Stimulated activated CD4-positive, alpha-beta T cell treated with anti-CD3 and anti-CD28 coated beads, TNF-alpha, amount 100 ng/mL, for 4 hours (primary cell): ENCODE data around the gene PIM3.
A peak's percentile ranks its signal among the peaks of the same experiment; 100 is the strongest.
"Not testable (repeated sequence)": the region's sequence is repeated elsewhere in the genome, so short reads cannot be mapped to it uniquely, and the experiment has no call there.

Experiments
- DNase-seq, 3 experiments: peaks; one replicate each; pipeline ENCODE4 v3.0.0-alpha.2; 2020; ENCODE audit warnings: low read depth in 3 of 3

PIM3 gene

DNA sequence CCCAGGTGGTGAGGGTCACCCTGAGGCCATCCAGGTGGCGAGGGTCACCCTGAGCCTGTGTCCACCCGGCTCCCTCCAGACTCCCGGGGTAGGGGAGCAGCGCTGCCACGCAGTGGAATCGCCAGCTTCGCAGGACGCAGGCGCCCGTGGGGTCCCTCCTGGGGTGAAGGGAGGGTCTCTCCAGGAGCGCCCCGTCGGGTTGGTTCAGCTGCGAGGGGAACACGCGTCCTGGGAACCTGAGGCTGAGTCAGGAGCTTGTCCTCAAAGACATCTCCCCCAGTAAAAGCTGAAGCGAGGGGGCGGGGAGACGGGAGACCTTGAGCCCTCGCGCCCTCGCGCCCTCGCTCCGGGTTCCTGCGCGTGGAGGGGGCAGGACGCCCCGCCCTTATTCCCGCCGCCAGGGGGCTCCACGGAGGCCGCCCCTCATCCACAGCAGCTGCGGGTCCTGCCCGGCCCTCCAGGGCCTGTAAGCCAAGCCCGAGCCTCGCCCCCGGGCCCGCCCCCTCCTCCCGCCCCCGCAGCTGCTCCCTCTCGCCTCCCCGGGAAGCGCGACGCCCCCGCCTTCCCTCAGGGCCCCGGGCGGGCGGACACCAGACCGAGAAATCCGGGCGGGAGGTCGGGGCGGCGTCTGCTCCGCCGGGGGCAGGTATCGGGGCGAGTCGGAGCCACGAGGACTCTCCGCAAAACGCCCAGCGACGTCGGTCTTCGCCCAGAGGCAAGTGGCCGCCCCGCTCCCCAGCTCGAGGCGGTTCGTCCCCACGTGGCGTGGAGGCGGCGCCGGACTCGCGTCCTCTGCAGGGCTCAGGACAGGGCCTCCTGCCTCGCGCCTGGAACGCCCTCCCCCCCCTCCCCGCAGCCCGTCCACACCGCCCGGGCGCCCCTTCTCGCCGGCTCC is 22.8 kb downstream of the PIM3 start:
- DNase-seq = peak in 1 of 3 experiments; percentile 42

DNA sequence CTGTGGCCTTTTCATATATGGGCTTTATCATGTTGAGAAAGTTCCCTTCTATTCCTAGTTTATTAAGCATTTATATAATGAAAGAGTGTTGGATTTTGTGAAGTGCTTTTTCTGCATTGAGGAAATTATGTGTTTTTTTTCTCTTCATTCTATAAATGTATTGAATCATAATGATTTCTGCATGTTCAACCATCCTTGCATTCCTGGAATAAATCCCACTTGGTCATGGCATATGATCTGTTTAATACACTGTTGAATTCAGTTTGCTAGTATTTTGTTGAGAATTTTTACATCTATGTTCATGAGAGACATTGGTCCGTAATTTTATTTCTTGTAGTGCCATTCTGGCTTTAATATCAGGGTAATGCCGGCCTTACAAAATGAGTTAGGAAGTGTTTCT is 25.8 kb downstream of the PIM3 start:
- DNase-seq = no peak

DNA sequence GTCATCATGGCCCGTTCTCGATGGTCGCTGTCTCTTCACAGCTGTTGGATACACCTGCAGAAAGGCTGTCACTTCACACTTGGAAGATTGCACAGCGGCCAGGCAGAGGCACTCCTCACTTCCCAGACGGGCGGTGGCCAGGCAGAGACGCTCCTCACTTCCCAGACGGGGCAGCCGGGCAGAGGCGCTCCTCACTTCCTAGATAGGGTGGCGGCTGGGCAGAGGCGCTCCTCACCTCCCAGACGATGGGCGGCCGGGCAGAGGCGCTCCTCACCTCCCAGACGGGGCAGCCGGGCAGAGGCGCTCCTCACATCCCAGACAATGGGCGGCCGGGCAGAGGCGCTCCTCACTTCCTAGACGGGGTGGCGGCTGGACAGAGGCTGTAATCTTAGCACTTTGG is 29.3 kb downstream of the PIM3 start:
- DNase-seq = not testable (repeated sequence)

DNA sequence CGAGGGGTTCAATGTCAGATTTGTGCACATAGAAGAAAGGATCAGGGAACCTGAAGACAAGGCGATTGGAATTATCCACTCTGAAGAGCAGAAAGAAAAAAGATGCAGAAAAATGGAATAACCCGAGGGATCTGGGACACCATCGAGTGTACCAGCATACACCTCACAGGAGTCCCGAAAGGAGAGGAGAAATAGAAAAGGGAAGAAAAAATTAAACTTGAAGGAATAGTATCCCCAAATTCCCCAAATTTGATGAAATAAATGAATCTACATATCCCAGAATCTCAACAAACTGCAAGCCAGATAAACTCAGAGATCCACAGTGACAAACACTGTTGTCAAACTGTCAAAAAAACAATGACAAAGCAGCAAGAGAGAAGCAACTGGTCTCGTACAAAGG is 30.6 kb downstream of the PIM3 start:
- no peak for DNase-seq

DNA sequence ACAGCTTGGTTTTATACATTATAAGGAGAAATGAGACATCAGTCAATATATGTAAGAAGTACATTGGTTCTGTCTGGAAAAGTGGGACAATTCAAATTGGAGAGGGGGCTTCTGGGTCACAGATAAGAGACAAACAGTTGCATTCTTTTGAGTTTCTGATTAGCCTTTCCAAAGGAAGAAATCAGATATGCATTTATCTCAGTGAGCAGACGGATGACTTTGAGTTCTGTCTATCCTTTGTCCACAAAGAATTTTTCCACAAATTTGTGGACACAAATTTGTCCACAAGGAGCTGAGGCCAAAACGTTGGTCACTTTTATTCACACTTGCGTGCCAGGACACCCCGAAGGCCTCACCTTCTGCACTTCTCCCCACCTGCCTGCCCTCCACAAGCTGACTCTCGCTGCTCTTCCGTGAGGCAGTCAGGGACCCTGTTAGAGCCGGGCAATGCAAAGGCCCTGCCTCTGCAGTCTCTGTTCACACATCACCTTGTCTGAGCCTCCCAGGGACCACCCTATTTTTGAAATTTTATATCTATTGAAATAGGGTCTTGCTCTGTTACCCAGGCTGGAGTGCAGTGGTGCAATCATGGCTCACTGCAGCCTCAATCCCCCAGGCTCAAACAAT is 31.4 kb downstream of the PIM3 start:
- no peak for DNase-seq

DNA sequence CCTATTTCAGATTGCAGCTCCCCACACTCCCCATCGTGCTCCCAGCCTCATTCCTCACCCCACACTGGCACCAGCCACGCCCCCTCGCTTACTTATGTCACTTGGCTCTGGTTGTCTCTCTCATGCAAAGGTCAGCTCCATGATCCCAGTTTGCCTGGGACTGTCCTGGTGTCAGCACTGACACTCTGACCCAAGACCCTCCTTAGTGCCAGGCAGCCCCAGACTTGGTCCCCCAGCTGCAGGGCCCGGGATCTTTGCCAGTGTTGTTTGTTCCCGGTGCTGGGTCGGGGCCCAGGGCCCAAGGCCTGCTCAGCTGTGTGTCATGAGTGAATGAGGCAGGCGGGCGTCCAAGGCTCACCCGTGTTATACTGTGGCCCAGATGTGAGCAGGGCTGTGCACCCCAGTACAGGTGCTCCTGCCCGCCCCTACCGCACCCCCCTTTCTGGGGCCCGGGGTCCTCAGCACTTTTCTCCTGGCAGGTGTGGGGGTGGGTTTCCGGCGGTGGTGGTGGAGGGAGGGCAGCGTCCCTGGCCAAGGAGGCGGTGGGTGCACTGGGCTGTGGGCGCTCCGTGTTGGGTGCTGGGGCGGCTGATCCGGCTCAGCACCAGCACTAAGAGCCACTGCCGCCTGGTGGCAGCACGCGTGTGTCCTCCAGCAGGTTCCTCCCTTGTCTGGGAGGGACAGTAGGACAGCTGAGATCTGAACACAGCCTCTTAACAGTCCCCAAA is 32.5 kb downstream of the PIM3 start:
- DNase-seq = peak; percentile 54 to 60 (median 59)

DNA sequence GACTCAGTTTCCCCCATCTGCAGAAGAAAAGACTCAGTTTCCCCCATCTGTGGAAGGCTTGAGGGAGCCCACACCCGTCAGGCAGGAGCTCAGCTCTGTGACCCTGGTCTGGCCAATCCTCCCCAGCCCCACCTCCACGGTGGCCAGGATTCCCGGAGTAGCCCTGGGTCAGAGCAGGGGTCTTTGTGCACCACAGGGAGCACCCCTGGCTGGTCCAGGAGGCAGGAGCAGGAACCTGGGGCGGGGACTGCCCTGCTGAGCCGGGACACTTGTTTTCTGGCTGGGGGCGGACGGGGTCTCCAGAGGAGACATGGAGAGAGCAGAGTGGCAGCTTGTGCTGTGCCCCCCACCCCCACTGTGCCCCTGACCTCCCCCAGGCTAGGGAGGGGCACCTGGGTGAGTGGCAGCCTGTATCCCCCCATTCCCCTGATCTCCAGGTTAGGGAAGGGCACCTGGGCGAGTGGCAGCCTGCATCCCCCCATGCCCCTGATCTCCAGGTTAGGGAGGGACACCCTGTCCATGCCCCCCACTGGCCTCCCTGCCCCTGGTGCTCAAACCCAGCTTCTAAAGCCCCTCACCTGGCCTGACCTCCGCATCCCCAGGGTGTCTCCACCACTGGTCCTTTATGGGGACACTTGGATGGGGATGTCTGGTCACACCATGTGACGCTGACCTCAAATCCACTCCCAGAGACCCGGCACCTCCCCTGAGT is 33.2 kb downstream of the PIM3 start:
- no peak for DNase-seq

DNA sequence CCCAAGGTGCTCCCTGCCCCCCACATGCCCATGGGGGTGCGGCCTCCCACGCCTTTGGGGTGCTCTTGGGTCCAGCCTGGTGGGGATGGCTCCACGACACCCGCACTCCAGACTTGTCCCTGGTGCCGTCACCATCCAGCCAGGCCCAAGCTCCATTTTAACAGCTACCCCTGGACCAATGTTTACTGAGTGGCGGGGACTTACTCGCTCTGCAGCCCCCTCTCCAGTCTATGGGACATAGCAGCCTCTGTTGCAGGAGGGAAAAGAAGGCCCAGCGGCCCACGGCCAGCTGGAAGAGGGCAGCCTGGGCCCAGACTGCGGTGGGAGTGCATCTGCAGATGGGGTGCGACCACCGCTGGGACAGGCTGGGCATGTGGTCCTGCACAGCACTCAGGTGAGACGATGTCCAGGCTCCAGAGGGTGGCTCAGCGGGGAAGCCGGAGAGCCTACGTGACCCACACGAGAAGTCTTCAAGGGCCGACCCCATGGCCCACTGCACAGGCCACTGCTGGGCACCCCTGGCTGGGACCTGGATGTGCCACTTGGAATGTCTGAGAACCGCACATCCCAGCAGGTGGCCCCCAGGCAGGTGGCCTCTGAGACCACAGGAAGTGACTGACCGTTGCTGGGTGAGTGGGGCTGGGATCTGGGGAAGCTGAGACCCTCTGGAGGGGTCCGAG is 33.9 kb downstream of the PIM3 start:
- no peak for DNase-seq

DNA sequence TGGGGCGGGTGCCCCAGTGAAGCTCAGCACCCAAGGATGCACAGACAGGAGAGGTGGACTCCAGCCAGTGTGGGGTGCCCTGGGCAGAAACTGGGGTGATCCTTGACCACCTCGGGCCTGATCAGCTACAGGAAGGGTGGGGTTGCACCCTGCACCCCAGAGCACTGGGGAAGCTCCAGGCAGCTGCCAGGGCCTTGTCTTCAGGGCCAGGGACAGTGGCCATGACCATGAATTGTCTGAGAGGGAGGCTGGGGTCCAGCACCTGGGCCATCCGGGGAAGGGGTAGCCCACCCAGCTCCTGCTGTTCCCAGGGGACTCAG is 34.4 kb downstream of the PIM3 start:
- DNase-seq = no peak

DNA sequence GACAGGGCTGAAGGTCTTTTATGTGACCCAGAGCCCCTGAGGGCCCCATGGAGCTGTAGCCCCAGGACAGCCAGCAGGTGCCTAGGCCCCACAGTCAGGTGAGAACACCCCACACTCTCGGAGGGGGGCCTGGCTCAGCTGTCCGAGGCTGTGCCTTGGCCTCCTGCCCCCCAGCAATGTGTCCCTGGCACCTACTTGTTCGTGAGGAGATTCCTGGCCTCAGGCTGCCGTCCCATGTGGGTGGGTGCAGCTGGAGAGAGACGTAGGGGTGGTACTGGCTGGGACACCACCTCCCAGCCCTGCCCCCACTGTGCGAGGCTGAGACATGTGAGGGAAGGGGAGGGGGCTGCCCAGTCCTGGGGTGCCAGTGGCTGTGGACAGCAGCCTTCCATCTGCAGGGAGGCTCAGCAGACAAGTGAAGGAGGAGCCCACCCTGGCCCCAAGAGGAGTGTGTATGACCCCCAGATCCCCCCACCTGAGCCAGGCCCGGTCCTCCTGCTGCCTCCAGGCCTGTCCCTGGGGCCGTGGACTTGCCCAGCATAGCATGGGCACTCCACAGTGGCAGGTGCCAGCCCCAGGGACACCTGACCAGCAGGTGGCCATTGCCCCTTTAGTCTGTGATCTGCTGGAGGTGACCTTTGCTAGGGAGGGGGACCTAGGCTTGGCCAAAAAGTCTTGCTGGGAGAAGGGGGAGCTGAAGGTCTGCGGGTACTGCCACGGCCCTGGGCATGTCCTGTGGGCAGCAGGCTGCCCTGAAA is 35.0 kb downstream of the PIM3 start:
- no peak for DNase-seq

DNA sequence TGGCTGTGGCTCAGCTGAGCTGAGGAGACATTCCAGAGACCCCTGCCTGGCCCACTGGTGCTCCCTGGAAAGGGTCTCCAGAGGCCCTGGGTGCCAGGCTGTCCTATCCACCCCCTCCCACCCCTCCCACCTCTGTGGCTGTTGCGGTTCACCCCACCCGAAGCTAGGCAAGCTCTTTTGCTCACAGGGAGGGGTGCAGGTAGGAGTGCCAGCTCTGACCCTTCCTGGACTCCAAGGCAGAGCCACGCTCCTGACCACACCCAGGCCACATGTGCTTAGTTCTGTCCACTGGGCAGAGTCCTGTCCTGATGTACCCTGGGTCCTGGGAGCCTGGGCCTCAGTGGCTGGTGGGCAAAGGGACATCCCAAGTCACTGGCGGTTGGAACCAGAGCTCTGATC is 35.5 kb downstream of the PIM3 start:
- no peak for DNase-seq

DNA sequence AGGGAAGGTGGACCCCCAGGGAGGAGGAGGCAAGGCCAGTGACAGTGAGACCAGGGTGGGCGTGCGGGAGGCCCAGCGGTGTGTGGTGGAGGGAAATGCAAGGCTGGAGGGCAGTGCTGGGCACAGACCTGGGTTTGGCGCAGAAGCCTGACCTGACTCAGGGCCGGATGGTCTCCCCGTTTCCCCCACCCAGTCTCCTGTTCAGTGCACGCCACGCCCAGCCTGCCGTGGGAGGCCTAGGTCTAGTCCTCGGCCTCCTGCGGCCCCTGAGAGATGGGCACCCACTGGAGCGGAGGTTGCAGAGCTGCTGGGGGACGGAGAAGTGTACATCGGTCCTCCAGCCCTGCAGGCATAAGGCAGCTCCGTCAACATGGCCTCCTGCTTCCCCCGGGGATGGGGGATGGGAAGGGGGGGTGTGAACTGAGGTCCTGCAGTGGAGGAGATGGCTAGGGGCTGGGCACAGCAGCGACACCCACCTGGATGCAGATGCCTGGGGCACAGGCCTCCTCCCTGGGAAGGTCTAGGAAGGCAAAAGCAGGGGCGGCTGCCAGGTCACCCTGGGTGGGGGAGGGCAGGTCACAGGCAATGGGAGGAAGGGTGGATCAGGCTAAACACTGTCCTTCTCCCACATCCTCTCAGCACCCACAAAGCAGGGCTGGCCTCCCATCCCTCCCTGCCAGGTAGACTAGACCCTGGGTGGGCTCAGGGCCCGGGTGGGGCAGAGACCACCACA is 36.1 kb downstream of the PIM3 start:
- DNase-seq = no peak

DNA sequence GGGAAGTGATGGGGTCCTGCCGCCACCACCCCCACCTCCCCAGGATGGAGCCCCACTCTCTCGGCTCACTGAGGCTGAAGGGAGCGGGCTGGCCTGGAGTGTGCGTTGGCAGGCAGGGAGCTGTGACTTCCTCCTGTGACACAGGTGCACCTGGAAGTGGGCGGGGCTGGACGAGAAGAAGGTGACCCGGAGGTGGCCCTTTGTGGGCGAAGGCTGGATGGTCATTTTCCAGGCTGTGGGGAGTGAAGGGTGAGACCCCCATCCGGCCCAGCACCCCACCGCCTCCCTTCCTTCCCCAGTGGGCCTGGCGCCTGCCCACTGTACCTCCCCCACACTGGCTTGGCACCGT is 36.7 kb downstream of the PIM3 start:
- DNase-seq = no peak

DNA sequence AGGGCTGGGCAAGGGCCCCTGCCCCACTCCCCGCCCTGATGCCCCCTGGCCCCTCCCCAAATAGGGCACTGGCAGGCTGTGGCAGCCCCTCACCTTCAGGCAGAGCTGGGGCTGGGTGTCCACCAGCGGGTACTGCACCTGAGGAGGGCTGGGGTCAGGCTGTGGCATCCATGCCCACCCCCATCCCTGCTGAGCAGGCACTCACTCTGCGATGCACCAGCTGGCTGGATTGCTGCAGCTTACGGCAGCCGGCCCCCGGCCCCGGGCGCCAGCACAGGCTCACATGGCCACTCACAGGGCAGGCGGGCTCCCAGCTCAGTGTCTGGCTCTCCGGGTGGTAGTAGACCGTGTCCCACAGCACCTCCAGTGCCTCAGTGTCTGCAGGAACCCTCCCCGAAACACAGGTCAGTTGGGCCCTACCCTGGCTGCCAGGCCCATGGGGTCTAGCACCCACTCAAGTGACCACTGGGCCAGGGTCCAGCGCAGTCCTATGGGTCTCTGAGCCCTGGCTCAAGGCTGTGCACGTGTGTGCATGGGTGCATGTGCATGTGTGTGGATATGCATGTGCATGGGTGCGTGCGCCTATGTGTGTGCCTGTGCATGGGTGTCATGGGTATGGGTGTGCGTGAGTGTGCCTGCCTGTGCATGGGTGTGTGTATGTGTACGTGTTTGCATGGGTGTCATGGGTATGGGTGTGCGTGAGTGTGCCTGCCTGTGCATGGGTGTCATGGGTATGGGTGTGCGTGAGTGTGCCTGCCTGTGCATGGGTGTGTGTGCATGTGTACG is 37.6 kb downstream of the PIM3 start:
- no peak for DNase-seq

DNA sequence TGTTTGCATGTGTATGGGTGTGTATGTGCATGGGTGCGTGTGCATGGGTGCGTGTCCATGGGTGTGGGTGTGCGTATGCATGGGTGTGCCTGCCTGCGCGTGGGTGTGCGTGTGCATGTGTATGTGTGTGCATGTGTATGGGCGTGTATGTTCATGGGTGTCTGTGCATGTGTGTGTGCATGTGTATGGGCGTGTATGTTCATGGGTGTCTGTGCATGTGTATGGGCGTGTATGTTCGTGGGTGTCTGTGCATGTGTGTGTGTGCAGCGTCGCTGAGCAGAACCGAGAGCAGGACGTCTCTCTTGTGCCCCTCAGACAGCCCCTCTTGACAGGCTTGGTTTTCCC is 38.1 kb downstream of the PIM3 start:
- no peak for DNase-seq

DNA sequence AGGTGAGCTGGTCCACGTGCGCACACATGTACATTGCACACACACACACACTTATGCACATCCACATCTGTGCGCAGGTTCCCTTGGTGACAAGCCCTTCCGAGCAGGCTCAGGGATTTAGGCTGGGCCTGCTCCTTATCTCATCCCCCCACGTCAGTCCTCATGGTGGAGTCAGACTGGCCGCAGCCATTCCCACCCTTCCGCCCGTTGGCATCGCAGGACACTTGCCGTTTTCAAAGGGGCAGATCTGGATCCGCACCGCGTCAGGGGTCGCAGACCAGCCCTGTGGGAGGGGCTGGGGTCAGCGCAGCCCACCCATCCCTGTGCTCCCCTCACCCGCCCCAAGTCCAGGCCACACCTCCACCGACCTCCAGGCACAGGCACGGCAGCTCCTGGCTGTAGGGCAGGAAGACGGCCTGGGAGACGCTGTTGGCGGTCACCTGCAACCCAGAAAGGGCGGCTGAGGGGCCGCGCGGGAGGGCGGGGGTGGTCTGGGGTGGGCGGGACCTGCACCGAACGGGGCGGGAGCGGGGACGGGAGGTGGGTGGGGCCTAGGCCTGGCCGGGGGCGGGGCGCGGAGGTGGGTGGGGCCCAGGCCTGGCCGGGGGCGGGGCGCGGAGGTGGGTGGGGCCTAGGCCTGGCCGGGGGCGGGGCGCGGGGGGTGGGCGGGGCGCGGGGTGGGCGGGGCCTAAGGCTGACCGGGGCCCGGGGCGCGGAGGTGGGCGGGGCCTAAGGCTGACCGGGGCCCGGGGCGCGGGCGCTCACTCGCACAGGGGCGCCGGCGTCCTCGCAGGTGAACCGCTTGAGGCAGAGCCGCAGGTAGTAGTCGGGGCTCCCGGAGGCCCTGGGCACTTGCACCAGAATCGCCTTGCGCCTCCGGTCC is 38.7 kb downstream of the PIM3 start:
- DNase-seq = no peak

DNA sequence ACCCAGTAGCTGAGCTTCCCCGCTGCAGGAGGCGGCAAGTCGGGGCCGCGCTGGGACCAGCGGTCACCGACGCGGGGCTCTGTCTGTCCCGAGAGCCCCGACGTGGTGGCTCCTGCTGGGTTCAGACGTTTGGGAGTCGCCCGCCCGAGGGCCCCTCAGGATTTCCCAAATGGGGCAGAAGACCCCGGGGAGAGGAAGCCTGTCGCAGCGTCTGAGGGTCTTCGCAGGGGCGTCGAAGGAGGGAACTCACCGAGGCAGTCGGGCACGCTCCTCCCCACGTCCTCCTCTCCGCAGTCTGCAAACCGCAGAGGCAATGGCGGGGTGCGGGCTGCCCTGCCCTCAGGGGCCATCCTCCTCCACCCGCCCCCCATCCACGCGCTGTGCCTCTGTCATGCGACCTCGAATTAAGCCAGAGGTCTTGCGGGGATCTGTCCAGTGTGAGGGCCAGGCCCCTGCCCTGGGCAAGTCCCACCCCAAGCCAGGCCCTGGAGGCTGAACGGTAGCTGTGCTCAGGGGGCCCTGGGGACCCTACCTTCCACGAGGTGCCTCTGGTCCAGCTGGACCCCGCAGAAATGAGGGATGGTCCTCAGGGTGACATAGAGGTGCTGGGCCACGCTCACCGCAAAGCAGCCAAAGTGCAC is 39.5 kb downstream of the PIM3 start:
- DNase-seq = no peak
